BLaER1 treated with 17β-estradiol and CSF1 and Interleukin-3, amounts not matched to agents 10 nM and 100 nM (cell line): Measurements from ENCODE around the gene RBMS3.
A peak's percentile ranks its signal among the peaks of the same experiment; 100 is the strongest.
"Not testable (repeated sequence)": the region's sequence is repeated elsewhere in the genome, so short reads cannot be mapped to it uniquely, and the experiment has no call there.

Experiments used
- H3K27ac ChIP-seq, 11 experiments: shearing (Covaris generic); formaldehyde crosslinking; 2 replicates each; pipeline ENCODE4 v1.8.1; 2022
- H3K27me3 ChIP-seq, 11 experiments: shearing (Covaris generic); formaldehyde crosslinking; 2 replicates each; pipeline ENCODE4 v1.8.1; 2022
- H3K36me3 ChIP-seq, 11 experiments: shearing (Covaris generic); formaldehyde crosslinking; 2 replicates each; pipeline ENCODE4 v1.8.1; 2022
- H3K4me1 ChIP-seq, 10 experiments: shearing (Covaris generic); formaldehyde crosslinking; 2 replicates each; pipeline ENCODE4 v1.8.1; 2022
- H3K4me2 ChIP-seq, 11 experiments: shearing (Covaris generic); formaldehyde crosslinking; 2 replicates each; pipeline ENCODE4 v1.8.1; 2022
- H3K4me3 ChIP-seq, 10 experiments: shearing (Covaris generic); formaldehyde crosslinking; 2 replicates each; pipeline ENCODE4 v1.8.1; 2022
- H3K9ac ChIP-seq, 11 experiments: shearing (Covaris generic); formaldehyde crosslinking; 2 replicates each; pipeline ENCODE4 v1.8.1; 2022
- H3K9me3 ChIP-seq, 11 experiments: shearing (Covaris generic); formaldehyde crosslinking; replicated peaks in 1 of 11; 2 replicates each; pipeline ENCODE4 v1.8.1; 2022
- H4K20me1 ChIP-seq, 11 experiments: shearing (Covaris generic); formaldehyde crosslinking; 2 replicates each; pipeline ENCODE4 v1.8.1; 2022
- Cebpa-rat ChIP-seq, 11 experiments: shearing (Covaris generic); IDR thresholded peaks; 2 replicates each; pipeline ENCODE4 v1.8.1; 2022

Gene RBMS3

GRCh38 chr3:29353807-29354206 is 72.9 kb downstream of the RBMS3 start:
- Histone ChIP-seq H3K27ac (no peak overlapping the region), H3K36me3 (no peaks in the 10 kb centered on the region), H3K4me1 (no peaks in the 10 kb centered on the region), H3K4me2 (no peak overlapping the region), H3K27me3 (no peaks in the 10 kb centered on the region), H3K9ac (no peak overlapping the region), H3K4me3 (no peak overlapping the region), H3K9me3 (peaks cover 0 to 5% (median 0%) of the 10 kb centered on the region in 11 experiments; a peak in 1 of 22 replicates), H4K20me1 (no peaks in the 10 kb centered on the region)
- no peak for TF ChIP-seq Cebpa-rat (IDR thresholded peaks at IDR 0.05)

- no peak for TF ChIP-seq Cebpa-rat (IDR thresholded peaks at IDR 0.05)
- no peak overlapping the region for H3K4me2 ChIP-seq
- no peaks in the 10 kb centered on the region for H3K4me1 ChIP-seq
- H3K27me3 ChIP-seq, result no peaks in the 10 kb centered on the region
- no peak overlapping the region for H3K27ac ChIP-seq
- no peak overlapping the region for H3K9ac ChIP-seq
- H3K9me3 ChIP-seq, result peaks cover 0 to 5% (median 0%) of the 10 kb centered on the region in 11 experiments; a peak in 1 of 22 replicates
- H3K4me3 ChIP-seq, result no peak overlapping the region
- no peaks in the 10 kb centered on the region for H3K36me3 ChIP-seq
- no peaks in the 10 kb centered on the region for H4K20me1 ChIP-seq
These were observed 74.0 kb downstream of the RBMS3 start for GRCh38 chr3:29354894-29355293.

- no peak for TF ChIP-seq Cebpa-rat (IDR thresholded peaks at IDR 0.05)
- no peak overlapping the region for H3K4me3 ChIP-seq
- no peaks in the 10 kb centered on the region for H4K20me1 ChIP-seq
- H3K9ac ChIP-seq, result no peak overlapping the region
- no peak overlapping the region for H3K4me2 ChIP-seq
- no peaks in the 10 kb centered on the region for H3K36me3 ChIP-seq
- H3K27ac ChIP-seq, result no peak overlapping the region
- no peaks in the 10 kb centered on the region for H3K4me1 ChIP-seq
- peaks cover 0 to 5% (median 0%) of the 10 kb centered on the region in 11 experiments; a peak in 1 of 22 replicates for H3K9me3 ChIP-seq
- H3K27me3 ChIP-seq, result no peaks in the 10 kb centered on the region
These were observed 75.2 kb downstream of the RBMS3 start for GRCh38 chr3:29356062-29356461.

GRCh38 chr3:29360289-29360688 is 79.4 kb downstream of the RBMS3 start:
- not testable (repeated sequence) for H3K9ac ChIP-seq, H3K27ac ChIP-seq, H3K9me3 ChIP-seq, H3K4me3 ChIP-seq, H4K20me1 ChIP-seq, H3K4me2 ChIP-seq, H3K36me3 ChIP-seq, H3K27me3 ChIP-seq
- H3K4me1 ChIP-seq, result peaks cover 0 to 14% (median 0%) of the 10 kb centered on the region in 10 experiments; a peak in 6 of 20 replicates

GRCh38 chr3:29363110-29363509 is 82.2 kb downstream of the RBMS3 start:
- Histone ChIP-seq H3K27me3 (no peaks in the 10 kb centered on the region), H3K4me2 (peak overlapping the region in 3 of 11 experiments; percentile 57 to 80 (median 73); a peak in 6 of 22 replicates), H3K4me3 (no peak overlapping the region), H4K20me1 (no peaks in the 10 kb centered on the region), H3K36me3 (no peaks in the 10 kb centered on the region), H3K4me1 (peaks cover 0 to 19% (median 0%) of the 10 kb centered on the region in 10 experiments; a peak in 6 of 20 replicates), H3K27ac (peak overlapping the region in 1 of 11 experiments; percentile 4; a peak in 1 of 22 replicates), H3K9ac (no peak overlapping the region), H3K9me3 (peaks cover 0 to under 1% (median 0%) of the 10 kb centered on the region in 11 experiments; a peak in 1 of 22 replicates)
- no peak for TF ChIP-seq Cebpa-rat (IDR thresholded peaks at IDR 0.05)

- no peak overlapping the region for H3K4me3 ChIP-seq
- H3K4me1 ChIP-seq, result peaks cover 0 to 5% (median 0%) of the 10 kb centered on the region in 10 experiments; a peak in 1 of 20 replicates
- H4K20me1 ChIP-seq, result no peaks in the 10 kb centered on the region
- H3K27ac ChIP-seq, result no peak overlapping the region
- H3K36me3 ChIP-seq, result no peaks in the 10 kb centered on the region
- H3K4me2 ChIP-seq, result no peak overlapping the region
- H3K9me3 ChIP-seq, result no peaks in the 10 kb centered on the region
- no peaks in the 10 kb centered on the region for H3K27me3 ChIP-seq
- TF ChIP-seq Cebpa-rat (IDR thresholded peaks at IDR 0.05), result no peak
- no peak overlapping the region for H3K9ac ChIP-seq
These were observed 89.2 kb downstream of the RBMS3 start for GRCh38 chr3:29370021-29370420.

GRCh38 chr3:29370476-29371420 is 89.9 kb downstream of the RBMS3 start:
- H3K4me1 ChIP-seq, result peaks cover 0 to under 1% (median 0%) of the 10 kb centered on the region in 10 experiments; a peak in 1 of 20 replicates
- no peaks in the 10 kb centered on the region for H4K20me1 ChIP-seq
- no peak overlapping the region for H3K9ac ChIP-seq
- no peaks in the 10 kb centered on the region for H3K36me3 ChIP-seq
- no peaks in the 10 kb centered on the region for H3K27me3 ChIP-seq
- H3K4me2 ChIP-seq, result no peak overlapping the region
- TF ChIP-seq Cebpa-rat (IDR thresholded peaks at IDR 0.05), result no peak
- H3K27ac ChIP-seq, result no peak overlapping the region
- no peaks in the 10 kb centered on the region for H3K9me3 ChIP-seq
- H3K4me3 ChIP-seq, result no peak overlapping the region

GRCh38 chr3:29373131-29373680 is 92.3 kb downstream of the RBMS3 start:
- no peak for TF ChIP-seq Cebpa-rat (IDR thresholded peaks at IDR 0.05)
- no peaks in the 10 kb centered on the region for H3K4me1 ChIP-seq
- H4K20me1 ChIP-seq, result no peaks in the 10 kb centered on the region
- H3K9me3 ChIP-seq, result no peaks in the 10 kb centered on the region
- H3K9ac ChIP-seq, result no peak overlapping the region
- H3K36me3 ChIP-seq, result no peaks in the 10 kb centered on the region
- no peak overlapping the region for H3K4me2 ChIP-seq
- H3K4me3 ChIP-seq, result no peak overlapping the region
- H3K27me3 ChIP-seq, result no peaks in the 10 kb centered on the region
- no peak overlapping the region for H3K27ac ChIP-seq

- no peaks in the 10 kb centered on the region for H3K9me3 ChIP-seq
- H3K27ac ChIP-seq, result no peak overlapping the region
- no peak overlapping the region for H3K4me3 ChIP-seq
- no peak for TF ChIP-seq Cebpa-rat (IDR thresholded peaks at IDR 0.05)
- no peaks in the 10 kb centered on the region for H3K36me3 ChIP-seq
- H4K20me1 ChIP-seq, result no peaks in the 10 kb centered on the region
- no peak overlapping the region for H3K4me2 ChIP-seq
- no peak overlapping the region for H3K9ac ChIP-seq
- H3K27me3 ChIP-seq, result no peaks in the 10 kb centered on the region
- H3K4me1 ChIP-seq, result peaks cover 0 to under 1% (median 0%) of the 10 kb centered on the region in 10 experiments; a peak in 1 of 20 replicates
These were observed 93.4 kb downstream of the RBMS3 start for GRCh38 chr3:29374226-29374625.
